T-cell (primary cell): ENCODE measurements around the gene TIAM2. TPM values are rescaled to one million over a fixed set of nuclear protein-coding genes. Genes with fewer than 3 reads are reported as not detected.

Experiments
- ATAC-seq, 4 experiments: fragments of 200-7000 bp in 3 of 4; fragments of 150-1000 bp in 1 of 4; cut with Tn5 transposase; replicated peaks in 1 of 4; 1 replicate in 3 of 4; 2 replicates in 1 of 4; pipeline ENCODE4 v1.10.0; 2021; ENCODE audit warnings: moderate library complexity in 3 of 4, mild to moderate bottlenecking in 2 of 4, moderate number of reproducible peaks in 1 of 4
- CTCF ChIA-PET, 2 donors: fragments of 300-600 bp; sonication (Branson Sonifier 250); formaldehyde crosslinking; loops; one replicate each; lab custom pipeline; 2022; ENCODE audit warnings: antibody characterized with exemption in 2 of 2; lab: Charles Lee
- POLR2A ChIA-PET, 2 donors: fragments of 300-600 bp; sonication (Branson Sonifier 250); formaldehyde crosslinking; loops; one replicate each; lab custom pipeline; 2022; ENCODE audit warnings: antibody characterized with exemption in 2 of 2; lab: Charles Lee
- DNase-seq, 35 experiments: peaks; one replicate each; pipeline versions ENCODE4 v3.0.0 to v3.0.0-alpha.2; 2013 to 2023
- H3K27ac ChIP-seq: one replicate; pipeline ENCODE4 v1.5.1; 2013; ENCODE audit warnings: low read length
- H3K27me3 ChIP-seq, 2 experiments: replicated peaks in 1 of 2; 1 replicate in 1 of 2; 2 replicates in 1 of 2; pipeline versions ENCODE4 v1.6.1 to v1.7.0; 2013; ENCODE audit warnings: low read length in 1 of 2, mixed read lengths in 1 of 2; ENCODE audit not compliant: control insufficient read depth in 2 of 2, insufficient read depth in 2 of 2; ENCODE audit errors: extremely low read depth in 1 of 2
- H3K36me3 ChIP-seq, 2 donors: 1 replicate in 1 of 2; 2 replicates in 1 of 2; pipeline versions ENCODE4 v1.6.1 to v1.7.0; 2013; ENCODE audit warnings: low read length in 1 of 2; ENCODE audit not compliant: control insufficient read depth in 2 of 2, insufficient read depth in 1 of 2; ENCODE audit errors: extremely low read depth in 1 of 2
- H3K4me1 ChIP-seq, 2 experiments: 1 replicate in 1 of 2; 2 replicates in 1 of 2; pipeline versions ENCODE4 v1.6.1 to v1.7.0; 2013; ENCODE audit warnings: low read length in 2 of 2, mixed read lengths in 1 of 2; ENCODE audit not compliant: insufficient read depth in 2 of 2, control insufficient read depth in 1 of 2; ENCODE audit errors: extremely low read depth in 1 of 2
- H3K4me3 ChIP-seq, 2 donors: 1 replicate in 1 of 2; 2 replicates in 1 of 2; pipeline versions ENCODE4 v1.5.1 to v1.7.0; 2013; ENCODE audit warnings: mild to moderate bottlenecking in 2 of 2, low read length in 1 of 2, moderate library complexity in 1 of 2; ENCODE audit not compliant: control insufficient read depth in 1 of 2; ENCODE audit errors: extremely low read depth in 1 of 2
- H3K9me3 ChIP-seq: 2 replicates; pipeline ENCODE4 v1.7.0; 2013
- H3K27ac Mint-ChIP-seq, 2 donors: one replicate each; pipeline ENCODE4 v1.8.0; 2020 to 2021; ENCODE audit warnings: mild to moderate bottlenecking in 2 of 2, mixed read lengths in 2 of 2
- H3K27me3 Mint-ChIP-seq, 2 donors: one replicate each; pipeline ENCODE4 v1.8.0; 2021 to 2022; ENCODE audit warnings: mixed read lengths in 2 of 2
- H3K36me3 Mint-ChIP-seq: one replicate; pipeline ENCODE4 v1.8.0; 2021; ENCODE audit warnings: mixed read lengths
- H3K4me1 Mint-ChIP-seq, 3 donors: one replicate each; pipeline ENCODE4 v1.8.0; 2020 to 2022; ENCODE audit warnings: mixed read lengths in 3 of 3, mild to moderate bottlenecking in 1 of 3
- H3K4me3 Mint-ChIP-seq, 3 donors: one replicate each; pipeline ENCODE4 v1.8.0; 2020 to 2022; ENCODE audit warnings: mild to moderate bottlenecking in 3 of 3, mixed read lengths in 3 of 3, moderate library complexity in 3 of 3
- H3K9me3 Mint-ChIP-seq, 3 donors: one replicate each; pipeline ENCODE4 v1.8.0; 2020 to 2022; ENCODE audit warnings: mixed read lengths in 3 of 3
- WGBS: methylation state at CpG from one replicate; pipeline ENCODE4 v1.1.5; 2013; ENCODE audit warnings: missing lambda C conversion rate; ENCODE audit not compliant: insufficient coverage; 5-methylcytosine and 5-hydroxymethylcytosine counted together
- total RNA-seq, 35 experiments: library from RNA in 6 of 35; stranded (reverse) in 6 of 35; fragments of 120-200 nt in 1 of 35; gene quantifications; one replicate each; pipeline versions ENCODE4 v1.2.1 to v1.2.4 and lab custom pipeline; 2013 to 2026

Gene TIAM2
- total RNA-seq, 5 donors from 2014 or later (not counting 1 experiment from before 2014, with no cell fraction given), result 4.6 to 7.1 (median 6.8) TPM

DNA sequence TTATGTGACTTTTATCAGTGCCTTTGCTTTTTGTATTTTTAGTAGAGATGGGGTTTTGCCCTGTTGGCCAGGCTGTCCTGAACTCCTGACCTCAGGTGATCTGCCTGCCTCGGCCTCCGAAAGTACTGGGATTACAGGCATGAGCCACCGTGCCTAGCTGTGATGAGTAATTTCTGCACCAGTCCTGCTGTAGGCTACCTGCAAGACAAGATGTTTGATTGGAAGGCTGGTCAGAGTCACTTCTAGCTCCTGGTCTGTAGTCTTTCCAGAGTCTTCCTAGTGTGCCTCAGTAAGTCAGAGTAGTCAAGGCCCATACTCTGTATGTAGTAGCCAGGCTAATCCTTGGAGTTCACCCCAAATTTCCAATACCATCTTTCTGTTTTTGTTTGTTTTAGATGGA is 8.9 kb downstream of the TIAM2 start:
- Mint-ChIP-seq H3K27ac (no peak overlapping the region), H3K27me3 (peaks cover 0 to 8% of the 10 kb centered on the region in 2 donors)
- H3K27me3 ChIP-seq, result peaks cover 0 to 4% of the 10 kb centered on the region in 2 experiments

GRCh38 chr6:155004576-155005372 is 9.7 kb downstream of the TIAM2 start:
- peaks cover 0 to 4% of the 10 kb centered on the region in 2 experiments for H3K27me3 ChIP-seq
- Mint-ChIP-seq H3K4me3 (no peak overlapping the region), H3K4me1 (no peaks in the 10 kb centered on the region), H3K27me3 (peaks cover 0 to 6% of the 10 kb centered on the region in 2 donors), H3K36me3 (no peaks in the 10 kb centered on the region), H3K9me3 (no peaks in the 10 kb centered on the region), H3K27ac (no peak overlapping the region)
- no peaks in the 10 kb centered on the region for H3K9me3 ChIP-seq
- DNase-seq (no peak), ATAC-seq (no peak)
- CTCF ChIA-PET, result no interaction called here
- no peaks in the 10 kb centered on the region for H3K36me3 ChIP-seq
- POLR2A ChIA-PET, result no interaction called here
- H3K4me3 ChIP-seq, result no peak overlapping the region
- no peak overlapping the region for H3K27ac ChIP-seq
- no CpG with 5 or more reads among the region's 10 CpGs for WGBS
- no peaks in the 10 kb centered on the region for H3K4me1 ChIP-seq

More for the DNA sequence above, 8.9 kb downstream of the TIAM2 start:
- Histone ChIP-seq H3K27ac (no peak overlapping the region), H3K36me3 (no peaks in the 10 kb centered on the region), H3K4me3 (no peak overlapping the region), H3K4me1 (no peaks in the 10 kb centered on the region), H3K9me3 (no peaks in the 10 kb centered on the region)
- H3K4me3 Mint-ChIP-seq, result no peak overlapping the region
- CTCF ChIA-PET, result no interaction called here
- ATAC-seq, result no peak
- no peaks in the 10 kb centered on the region for H3K4me1 Mint-ChIP-seq
- WGBS, result 50% methylated on average over 3 of the region's 3 CpGs
- H3K9me3 Mint-ChIP-seq, result no peaks in the 10 kb centered on the region
- H3K36me3 Mint-ChIP-seq, result no peaks in the 10 kb centered on the region
- DNase-seq, result no peak
- POLR2A ChIA-PET, result no interaction called here

DNA sequence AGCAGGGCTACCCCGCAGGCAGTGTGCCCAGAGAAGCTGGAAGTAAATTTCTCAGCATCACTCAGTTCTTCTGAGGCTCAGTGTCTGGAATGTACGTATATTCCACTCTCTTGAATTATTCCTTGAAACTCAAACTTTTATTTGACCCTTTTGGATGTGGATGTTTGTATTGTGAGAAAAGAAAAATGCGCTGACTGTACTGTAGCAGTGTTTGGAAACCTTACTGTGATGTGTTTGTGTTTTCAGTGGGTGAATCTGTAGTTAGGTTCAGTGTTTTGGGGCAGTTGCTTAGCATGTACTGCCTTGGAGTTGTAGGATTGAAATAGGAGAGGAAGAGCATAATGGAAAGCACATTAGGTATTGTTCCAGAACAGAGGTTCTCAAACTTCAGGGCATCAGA is 13.5 kb downstream of the TIAM2 start:
- Histone ChIP-seq H3K4me1 (no peaks in the 10 kb centered on the region), H3K4me3 (no peak overlapping the region), H3K27ac (no peak overlapping the region), H3K27me3 (peaks cover 0 to 4% of the 10 kb centered on the region in 2 experiments), H3K9me3 (no peaks in the 10 kb centered on the region), H3K36me3 (no peaks in the 10 kb centered on the region)
- DNase-seq (no peak), ATAC-seq (no peak)
- no peaks in the 10 kb centered on the region for H3K9me3 Mint-ChIP-seq
- 100% methylated on average over 1 of the region's 3 CpGs for WGBS
- H3K4me1 Mint-ChIP-seq, result no peaks in the 10 kb centered on the region
- H3K36me3 Mint-ChIP-seq, result no peaks in the 10 kb centered on the region
- ChIA-PET POLR2A (no interaction called here), CTCF (no interaction called here)
- H3K4me3 Mint-ChIP-seq, result no peak overlapping the region
- no peaks in the 10 kb centered on the region for H3K27me3 Mint-ChIP-seq
- H3K27ac Mint-ChIP-seq, result no peak overlapping the region

GRCh38 chr6:155010940-155011339 is 15.8 kb downstream of the TIAM2 start:
- no peak overlapping the region for H3K27ac Mint-ChIP-seq
- no peaks in the 10 kb centered on the region for H3K4me1 Mint-ChIP-seq

GRCh38 chr6:155011809-155012291 is 16.7 kb downstream of the TIAM2 start:
- H3K36me3 Mint-ChIP-seq, result no peaks in the 10 kb centered on the region

More at GRCh38 chr6:155010940-155011339, 15.8 kb downstream of the TIAM2 start:
- H3K4me3 Mint-ChIP-seq, result no peak overlapping the region
- no peak overlapping the region for H3K4me3 ChIP-seq
- no peak overlapping the region for H3K27ac ChIP-seq
- no CpG with 5 or more reads among the region's 6 CpGs for WGBS
- DNase-seq (no peak), ATAC-seq (no peak)
- ChIA-PET POLR2A (no interaction called here), CTCF (interaction anchor here in 1 of 2 donors (0.7 kb wide), 1 partner anchor 495 kb away, joined by 4 read pairs; no protein-coding TSS in a partner anchor)
- peaks cover 0 to 8% of the 10 kb centered on the region in 2 donors for H3K27me3 Mint-ChIP-seq
- H3K27me3 ChIP-seq, result peaks cover 0 to 3% of the 10 kb centered on the region in 2 experiments
- no peaks in the 10 kb centered on the region for H3K36me3 ChIP-seq
- no peaks in the 10 kb centered on the region for H3K9me3 ChIP-seq
- H3K9me3 Mint-ChIP-seq, result no peaks in the 10 kb centered on the region
- H3K4me1 ChIP-seq, result no peaks in the 10 kb centered on the region
- no peaks in the 10 kb centered on the region for H3K36me3 Mint-ChIP-seq

DNA sequence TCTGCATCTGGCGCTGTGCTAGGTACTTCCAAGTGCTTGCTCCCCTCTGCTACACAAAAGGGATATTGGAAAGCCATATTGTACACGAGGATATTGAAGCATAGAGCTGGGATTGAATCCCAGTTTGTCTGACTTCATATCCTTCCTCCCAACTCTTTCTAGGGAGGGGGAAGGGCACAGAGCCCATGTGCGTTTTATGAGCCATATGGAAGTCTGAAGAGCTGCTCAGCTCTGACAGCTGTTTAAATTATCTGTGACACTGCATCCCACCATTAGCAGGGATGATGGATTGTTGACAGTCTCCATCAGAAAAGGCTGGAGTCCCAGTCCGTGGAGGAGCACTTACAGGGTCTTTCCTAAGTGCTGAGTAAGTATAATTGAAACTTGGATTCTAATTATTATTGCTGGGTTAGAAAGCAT is 18.4 kb downstream of the TIAM2 start:
- CTCF ChIA-PET, result no interaction called here
- Histone ChIP-seq H3K36me3 (no peaks in the 10 kb centered on the region), H3K27me3 (peaks cover 0 to 3% of the 10 kb centered on the region in 2 experiments), H3K9me3 (no peaks in the 10 kb centered on the region), H3K4me1 (no peaks in the 10 kb centered on the region), H3K27ac (no peak overlapping the region), H3K4me3 (no peak overlapping the region)
- Mint-ChIP-seq H3K4me3 (no peak overlapping the region), H3K9me3 (no peaks in the 10 kb centered on the region), H3K27me3 (peaks cover 0 to 8% of the 10 kb centered on the region in 2 donors), H3K4me1 (no peaks in the 10 kb centered on the region), H3K27ac (no peak overlapping the region), H3K36me3 (no peaks in the 10 kb centered on the region)
- POLR2A ChIA-PET, result no interaction called here
- no CpG with 5 or more reads among the region's 4 CpGs for WGBS
- no peak for ATAC-seq
- no peak for DNase-seq

More at GRCh38 chr6:155011809-155012291, 16.7 kb downstream of the TIAM2 start:
- ATAC-seq (no peak), DNase-seq (no peak)
- Histone ChIP-seq H3K36me3 (no peaks in the 10 kb centered on the region), H3K27ac (no peak overlapping the region), H3K27me3 (peaks cover 0 to 3% of the 10 kb centered on the region in 2 experiments), H3K4me3 (no peak overlapping the region), H3K9me3 (no peaks in the 10 kb centered on the region), H3K4me1 (no peaks in the 10 kb centered on the region)
- no peaks in the 10 kb centered on the region for H3K4me1 Mint-ChIP-seq
- H3K4me3 Mint-ChIP-seq, result no peak overlapping the region
- ChIA-PET CTCF (no interaction called here), POLR2A (no interaction called here)
- 93% methylated on average over 2 of the region's 5 CpGs for WGBS
- H3K27ac Mint-ChIP-seq, result no peak overlapping the region
- peaks cover 0 to 8% of the 10 kb centered on the region in 2 donors for H3K27me3 Mint-ChIP-seq
- H3K9me3 Mint-ChIP-seq, result no peaks in the 10 kb centered on the region
